SH-SY5Y (cell line): ENCODE results near the gene SGCD.

ENCODE experiments used
- GATA2 ChIP-seq: IDR thresholded peaks from 2 replicates; pipeline ENCODE4 v1.6.1; 2011; ENCODE audit warnings: mild to moderate bottlenecking, low read depth, low read length
- GATA3 ChIP-seq: IDR thresholded peaks from 2 replicates; pipeline ENCODE4 v1.6.1; 2011; ENCODE audit warnings: low read depth, mild to moderate bottlenecking, low read length, moderate library complexity

The SGCD gene

GRCh38 chr5:156694598-156694997, 367.6 kb downstream of the SGCD start:
- no peak for TF ChIP-seq GATA3
- TF ChIP-seq GATA2 = no peak

- TF ChIP-seq GATA2 (no peak), GATA3 (no peak)
Measured at GRCh38 chr5:156695774-156696173, 368.8 kb downstream of the SGCD start.

- TF ChIP-seq GATA3 (no peak), GATA2 (no peak)
Measured at GRCh38 chr5:156698323-156698722, 371.4 kb downstream of the SGCD start.

- no peak for TF ChIP-seq GATA2
- no peak for TF ChIP-seq GATA3
Measured at GRCh38 chr5:156699147-156699546, 372.2 kb downstream of the SGCD start.

- TF ChIP-seq GATA3 (no peak), GATA2 (no peak)
Measured at GRCh38 chr5:156704139-156704538, 377.2 kb downstream of the SGCD start.

- TF ChIP-seq GATA3 (no peak), GATA2 (no peak)
Measured at GRCh38 chr5:156706631-156707030, 379.7 kb downstream of the SGCD start.

- no peak for TF ChIP-seq GATA3
- no peak for TF ChIP-seq GATA2
Measured at GRCh38 chr5:156707750-156708149, 380.8 kb downstream of the SGCD start.

GRCh38 chr5:156715287-156715686, 388.3 kb downstream of the SGCD start:
- TF ChIP-seq GATA3 (no peak), GATA2 (no peak)

- no peak for TF ChIP-seq GATA3
- no peak for TF ChIP-seq GATA2
Measured at GRCh38 chr5:156716591-156717380, 389.8 kb downstream of the SGCD start.

GRCh38 chr5:156718985-156719384, 392.0 kb downstream of the SGCD start:
- TF ChIP-seq GATA3 (no peak), GATA2 (no peak)

- TF ChIP-seq GATA3 (no peak), GATA2 (no peak)
Measured at GRCh38 chr5:156722358-156722757, 395.4 kb downstream of the SGCD start.

- no peak for TF ChIP-seq GATA3
- no peak for TF ChIP-seq GATA2
Measured at GRCh38 chr5:156735477-156735876, 408.5 kb downstream of the SGCD start.

- TF ChIP-seq GATA2 (no peak), GATA3 (no peak)
Measured at GRCh38 chr5:156741516-156741915, 414.6 kb downstream of the SGCD start.

- TF ChIP-seq GATA3 = no peak
- TF ChIP-seq GATA2 = no peak
Measured at GRCh38 chr5:156753846-156754245, 426.9 kb downstream of the SGCD start.

GRCh38 chr5:156755421-156756087, 428.6 kb downstream of the SGCD start:
- TF ChIP-seq GATA2 (no peak), GATA3 (no peak)
